PC-9 (cell line): ENCODE results near the gene PDE4D. TPM values are rescaled to one million over a fixed set of nuclear protein-coding genes. Genes with fewer than 3 reads are reported as not detected.

Experiments
- BruUV-seq: library from RNA; stranded (reverse); fragments of 400-500 nt; replicated peaks from 2 replicates; lab custom pipeline; 2021; lab: Mats Ljungman, UMichigan
- CTCF ChIA-PET: fragments of 300-600 bp; sonication (Branson Sonifier 250); formaldehyde crosslinking; loops from one replicate; lab custom pipeline; 2022; ENCODE audit warnings: antibody characterized with exemption; lab: Charles Lee
- POLR2A ChIA-PET: fragments of 300-600 bp; sonication (Branson Sonifier 250); formaldehyde crosslinking; loops from one replicate; lab custom pipeline; 2022; ENCODE audit warnings: antibody characterized with exemption; ENCODE audit not compliant: unreplicated experiment; lab: Charles Lee
- DNase-seq, 2 experiments: peaks; one replicate each; pipeline versions ENCODE4 v3.0.0 to v3.0.0-alpha.2; 2015 to 2022; ENCODE audit warnings: mixed read lengths in 1 of 2
- H2AFZ ChIP-seq: fragments of 200-600 bp; sonication (generic); 2 replicates; pipeline ENCODE4 v1.8.1; 2017; ENCODE audit warnings: antibody characterized with exemption
- H3F3A ChIP-seq: fragments of 200-600 bp; sonication (generic); 2 replicates; pipeline ENCODE4 v1.8.1; 2017; ENCODE audit warnings: antibody characterized with exemption, mild to moderate bottlenecking, low read depth; ENCODE audit not compliant: insufficient read depth
- H3K27ac ChIP-seq: fragments of 200-600 bp; sonication (generic); 2 replicates; pipeline ENCODE4 v1.6.1; 2016; ENCODE audit warnings: mixed run types
- H3K27me3 ChIP-seq: fragments of 200-600 bp; sonication (generic); 2 replicates; pipeline ENCODE4 v1.6.1; 2016; ENCODE audit warnings: low read depth, mixed run types; ENCODE audit not compliant: insufficient read depth
- H3K36me3 ChIP-seq: fragments of 200-600 bp; sonication (generic); 2 replicates; pipeline ENCODE4 v1.6.1; 2016; ENCODE audit warnings: low read depth, mixed run types
- H3K4me1 ChIP-seq: fragments of 200-600 bp; sonication (generic); replicated peaks from 2 replicates; pipeline ENCODE4 v1.6.1; 2016; ENCODE audit warnings: mixed run types; ENCODE audit not compliant: insufficient read depth
- H3K4me2 ChIP-seq: fragments of 200-600 bp; sonication (generic); 2 replicates; pipeline ENCODE4 v1.6.1; 2017; ENCODE audit warnings: mixed run types
- H3K4me3 ChIP-seq: fragments of 200-600 bp; sonication (generic); 2 replicates; pipeline ENCODE4 v1.6.1; 2016; ENCODE audit warnings: mixed run types
- H3K79me2 ChIP-seq: fragments of 200-600 bp; sonication (generic); 2 replicates; pipeline ENCODE4 v1.6.1; 2017; ENCODE audit warnings: low read depth, mixed run types
- H3K9me2 ChIP-seq: fragments of 200-600 bp; sonication (generic); 2 replicates; pipeline ENCODE4 v1.8.1; 2017; ENCODE audit warnings: mild to moderate bottlenecking; ENCODE audit not compliant: insufficient read depth
- H3K9me3 ChIP-seq: fragments of 200-600 bp; sonication (generic); 2 replicates; pipeline ENCODE4 v1.8.1; 2016; ENCODE audit warnings: low read depth; ENCODE audit not compliant: insufficient read depth
- H4K20me1 ChIP-seq: fragments of 200-600 bp; sonication (generic); 2 replicates; pipeline ENCODE4 v1.8.1; 2017; ENCODE audit not compliant: insufficient read depth
- EZH2 ChIP-seq: fragments of 200-600 bp; sonication (generic); IDR thresholded peaks from 2 replicates; pipeline ENCODE4 v1.8.0; 2017; ENCODE audit warnings: antibody characterized with exemption, low read depth
- intact Hi-C: fragments of 100-400 bp; cut with micrococcal nuclease; formaldehyde crosslinking; loops from one replicate; pipeline ENCODE4 v1.10.0; 2022; ENCODE audit not compliant: unreplicated experiment
- total RNA-seq: library from RNA; stranded (reverse); gene quantifications from 2 replicates; pipeline ENCODE4 v1.2.3, GENCODE V29; 2021
- TF ChIP-seq, protein P1 (sequence below): fragments of 200-600 bp; sonication (generic); conservative IDR thresholded peaks from 2 replicates; pipeline ENCODE4 v1.6.1; 2017; ENCODE audit warnings: mixed run types, antibody characterized with exemption, mild to moderate bottlenecking, moderate library complexity

The PDE4D gene
- total RNA-seq, 1 experiment from 2014 or later, result 9.8 TPM

DNA sequence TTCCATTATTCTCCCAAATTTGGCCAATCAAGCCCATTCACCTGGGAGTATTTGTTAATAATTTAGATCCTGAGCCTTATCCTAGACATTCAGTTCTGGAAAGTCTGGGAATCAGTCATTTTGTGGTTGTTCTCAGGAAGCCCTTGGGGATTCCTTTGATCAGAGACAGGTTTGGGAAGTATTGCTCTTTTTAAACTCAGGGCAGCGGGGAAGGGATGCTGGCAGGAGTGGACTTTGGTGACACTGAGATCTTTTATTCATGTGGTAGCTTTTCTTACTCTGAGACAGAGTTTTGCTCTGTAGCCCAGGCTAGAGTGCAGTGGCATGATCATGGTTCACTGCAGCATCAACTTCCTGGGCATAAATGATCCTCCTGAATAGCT lies 723.8 kb downstream of the PDE4D start:
- CTCF ChIA-PET, result no interaction called here
- TF ChIP-seq, protein P1, sequence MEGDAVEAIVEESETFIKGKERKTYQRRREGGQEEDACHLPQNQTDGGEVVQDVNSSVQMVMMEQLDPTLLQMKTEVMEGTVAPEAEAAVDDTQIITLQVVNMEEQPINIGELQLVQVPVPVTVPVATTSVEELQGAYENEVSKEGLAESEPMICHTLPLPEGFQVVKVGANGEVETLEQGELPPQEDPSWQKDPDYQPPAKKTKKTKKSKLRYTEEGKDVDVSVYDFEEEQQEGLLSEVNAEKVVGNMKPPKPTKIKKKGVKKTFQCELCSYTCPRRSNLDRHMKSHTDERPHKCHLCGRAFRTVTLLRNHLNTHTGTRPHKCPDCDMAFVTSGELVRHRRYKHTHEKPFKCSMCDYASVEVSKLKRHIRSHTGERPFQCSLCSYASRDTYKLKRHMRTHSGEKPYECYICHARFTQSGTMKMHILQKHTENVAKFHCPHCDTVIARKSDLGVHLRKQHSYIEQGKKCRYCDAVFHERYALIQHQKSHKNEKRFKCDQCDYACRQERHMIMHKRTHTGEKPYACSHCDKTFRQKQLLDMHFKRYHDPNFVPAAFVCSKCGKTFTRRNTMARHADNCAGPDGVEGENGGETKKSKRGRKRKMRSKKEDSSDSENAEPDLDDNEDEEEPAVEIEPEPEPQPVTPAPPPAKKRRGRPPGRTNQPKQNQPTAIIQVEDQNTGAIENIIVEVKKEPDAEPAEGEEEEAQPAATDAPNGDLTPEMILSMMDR, result no peak
- no peak overlapping the region for H3K4me2 ChIP-seq
- H3K9me2 ChIP-seq, result no peaks in the 10 kb centered on the region
- no peaks in the 10 kb centered on the region for H3F3A ChIP-seq
- intact Hi-C loops, result no loop called here
- no peak overlapping the region for H3K27ac ChIP-seq
- no peaks in the 10 kb centered on the region for H4K20me1 ChIP-seq
- no peak for DNase-seq
- no peaks in the 10 kb centered on the region for H3K36me3 ChIP-seq
- no peaks in the 10 kb centered on the region for H3K27me3 ChIP-seq
- H3K9me3 ChIP-seq, result no peaks in the 10 kb centered on the region
- H3K4me3 ChIP-seq, result no peak overlapping the region
- BruUV-seq, result no TSS peak
- H3K4me1 ChIP-seq, result no peaks in the 10 kb centered on the region
- H2AFZ ChIP-seq, result no peak overlapping the region
- H3K79me2 ChIP-seq, result no peaks in the 10 kb centered on the region
- POLR2A ChIA-PET, result no interaction called here

DNA sequence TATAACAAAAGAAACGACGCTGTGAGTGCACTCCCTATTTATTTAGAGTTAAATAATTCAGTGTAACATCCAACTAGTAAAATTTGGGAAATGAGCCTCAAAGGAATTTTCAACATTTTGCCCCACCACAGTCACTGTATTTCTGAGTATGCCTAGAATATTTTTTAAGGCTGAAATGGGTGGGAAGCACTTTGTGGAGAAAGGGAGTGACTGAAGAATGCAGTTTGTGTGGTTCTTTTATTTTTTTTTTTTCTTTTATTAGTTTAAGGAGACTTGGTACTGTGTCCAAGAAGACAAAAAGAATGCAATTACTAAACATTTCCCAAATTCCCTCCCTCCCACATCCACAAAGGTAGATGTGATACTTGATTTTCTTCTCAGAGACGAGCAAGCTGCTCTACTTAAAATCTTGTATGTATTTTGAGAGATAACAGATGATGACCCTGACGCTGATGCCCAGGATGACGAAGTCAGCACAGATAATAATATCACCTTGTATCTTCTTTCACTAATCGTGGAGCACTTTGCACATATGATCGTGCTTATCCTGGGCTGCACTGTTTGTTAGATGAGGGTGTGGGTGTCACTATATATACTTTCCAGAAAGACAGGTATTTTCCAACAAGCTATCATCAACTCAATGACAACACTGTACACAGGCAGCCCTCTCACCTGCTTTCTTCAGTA lies 724.3 kb downstream of the PDE4D start:
- Histone ChIP-seq H3K79me2 (no peaks in the 10 kb centered on the region), H3K4me1 (no peaks in the 10 kb centered on the region), H3F3A (no peaks in the 10 kb centered on the region), H4K20me1 (no peaks in the 10 kb centered on the region), H3K9me2 (no peaks in the 10 kb centered on the region), H3K36me3 (no peaks in the 10 kb centered on the region), H3K27ac (no peak overlapping the region), H3K4me3 (no peak overlapping the region), H3K4me2 (no peak overlapping the region), H3K9me3 (no peaks in the 10 kb centered on the region), H3K27me3 (no peaks in the 10 kb centered on the region), H2AFZ (no peak overlapping the region)
- intact Hi-C loops, result no loop called here
- BruUV-seq, result no TSS peak
- no peak for DNase-seq
- no peak for TF ChIP-seq EZH2
- TF ChIP-seq, protein P1, result no peak
- CTCF ChIA-PET, result no interaction called here
- POLR2A ChIA-PET, result no interaction called here

DNA sequence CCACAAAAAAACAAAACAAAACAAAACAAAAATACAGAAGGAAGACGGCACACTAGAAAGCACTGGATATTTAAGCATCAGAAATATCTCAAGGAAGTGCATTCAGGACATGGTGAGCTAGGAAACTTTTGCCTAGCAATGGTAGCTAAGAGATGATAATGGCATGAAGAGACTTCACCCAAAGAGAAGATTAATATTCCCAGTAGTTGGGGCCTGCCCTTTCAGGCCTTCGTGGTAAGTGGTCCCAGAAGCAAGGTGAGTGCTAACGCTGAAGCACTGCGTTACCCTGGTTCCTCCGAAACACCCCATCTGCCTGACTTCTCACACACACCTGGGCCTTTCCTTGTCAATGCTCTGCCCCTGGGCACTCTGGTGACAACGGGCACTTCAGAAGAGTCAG lies 725.5 kb downstream of the PDE4D start:
- Histone ChIP-seq H3K36me3 (no peaks in the 10 kb centered on the region), H3K27ac (no peak overlapping the region), H4K20me1 (no peaks in the 10 kb centered on the region), H3K9me3 (no peaks in the 10 kb centered on the region), H2AFZ (no peak overlapping the region), H3K4me3 (no peak overlapping the region), H3K4me1 (no peaks in the 10 kb centered on the region), H3K9me2 (no peaks in the 10 kb centered on the region), H3K27me3 (no peaks in the 10 kb centered on the region), H3K4me2 (no peak overlapping the region), H3F3A (no peaks in the 10 kb centered on the region), H3K79me2 (no peaks in the 10 kb centered on the region)
- ChIA-PET CTCF (no interaction called here), POLR2A (no interaction called here)
- TF ChIP-seq, protein P1, result no peak
- TF ChIP-seq EZH2, result no peak
- DNase-seq, result no peak
- intact Hi-C loops, result no loop called here
- no TSS peak for BruUV-seq
